ENCODE data around the gene DAW1. TPM values are rescaled to one million over a fixed set of nuclear protein-coding genes. Genes with fewer than 3 reads are reported as not detected.

Gene DAW1
- total RNA-seq, 1 experiment from 2014 or later = 0.20 TPM

DNA sequence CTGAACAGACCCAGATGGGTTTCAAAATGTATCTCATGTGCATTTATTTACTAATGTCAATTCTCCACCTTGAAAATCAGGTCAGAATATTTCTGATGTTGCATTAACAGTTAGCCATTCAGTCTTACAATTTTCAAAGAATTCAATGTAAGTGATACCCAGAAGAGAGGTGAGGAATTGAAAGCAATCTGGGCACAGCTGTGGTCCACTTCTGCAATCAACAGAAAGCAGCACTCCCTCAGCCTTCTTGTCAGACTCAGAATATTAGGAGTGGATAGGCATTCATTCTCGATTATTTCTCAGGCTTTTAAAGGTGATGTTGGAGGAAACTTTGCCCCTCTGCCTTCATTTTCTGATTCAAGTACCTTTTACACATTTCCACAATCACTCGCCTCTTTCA is 42.1 kb upstream of the DAW1 start (continued):
- TF ChIP-seq ZNF274 (IDR thresholded peaks at IDR 0.05; ENCODE audit: low read depth, low read length) = no peak
- TF ChIP-seq, protein P1, sequence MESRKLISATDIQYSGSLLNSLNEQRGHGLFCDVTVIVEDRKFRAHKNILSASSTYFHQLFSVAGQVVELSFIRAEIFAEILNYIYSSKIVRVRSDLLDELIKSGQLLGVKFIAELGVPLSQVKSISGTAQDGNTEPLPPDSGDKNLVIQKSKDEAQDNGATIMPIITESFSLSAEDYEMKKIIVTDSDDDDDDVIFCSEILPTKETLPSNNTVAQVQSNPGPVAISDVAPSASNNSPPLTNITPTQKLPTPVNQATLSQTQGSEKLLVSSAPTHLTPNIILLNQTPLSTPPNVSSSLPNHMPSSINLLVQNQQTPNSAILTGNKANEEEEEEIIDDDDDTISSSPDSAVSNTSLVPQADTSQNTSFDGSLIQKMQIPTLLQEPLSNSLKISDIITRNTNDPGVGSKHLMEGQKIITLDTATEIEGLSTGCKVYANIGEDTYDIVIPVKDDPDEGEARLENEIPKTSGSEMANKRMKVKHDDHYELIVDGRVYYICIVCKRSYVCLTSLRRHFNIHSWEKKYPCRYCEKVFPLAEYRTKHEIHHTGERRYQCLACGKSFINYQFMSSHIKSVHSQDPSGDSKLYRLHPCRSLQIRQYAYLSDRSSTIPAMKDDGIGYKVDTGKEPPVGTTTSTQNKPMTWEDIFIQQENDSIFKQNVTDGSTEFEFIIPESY (IDR thresholded peaks at IDR 0.05; ENCODE audit: extremely low read depth, insufficient replicate concordance, low read length) = no peak

DNA sequence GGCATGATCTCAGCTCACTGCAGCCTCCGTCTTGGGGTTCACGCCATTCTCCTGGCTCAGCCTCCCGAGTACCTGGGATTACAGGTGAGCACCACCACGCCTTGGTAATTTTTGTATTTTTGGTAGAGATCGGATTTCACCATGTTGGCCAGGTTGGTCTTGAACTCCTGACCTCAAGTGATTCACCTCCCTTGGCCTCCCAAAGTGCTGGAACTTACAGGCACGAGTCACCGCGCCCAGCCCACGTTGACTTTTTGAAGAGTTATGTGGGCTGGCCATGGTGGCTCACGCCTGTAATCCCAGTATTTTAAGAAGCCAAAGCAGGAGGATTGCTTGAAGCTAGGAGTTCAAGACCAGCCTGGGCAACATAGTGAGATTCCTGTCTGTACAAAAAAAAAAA is 37.0 kb upstream of the DAW1 start:
- Histone ChIP-seq H3K27me3 (ENCODE audit: insufficient read depth, low read length) (no peaks in the 10 kb centered on the region), H4K20me1 (ENCODE audit: insufficient read depth) (no peaks in the 10 kb centered on the region), H3K4me2 (ENCODE audit: low read length) (peak overlapping the region; percentile 55), H2AFZ (ENCODE audit: low read depth, low read length, poor library complexity, severe bottlenecking) (peak overlapping the region; percentile 81), H3K4me1 (ENCODE audit: control insufficient read depth in 1 of 2, insufficient read depth in 2 of 2, low read length in 2 of 2) (peaks cover 3 to 16% of the 10 kb centered on the region in 2 experiments; a peak in 3 of 4 replicates), H3K9me3 (ENCODE audit: control insufficient read depth in 1 of 2, insufficient read depth in 1 of 2, low read depth in 1 of 2, low read length in 2 of 2) (no peaks in the 10 kb centered on the region), H3K79me2 (ENCODE audit: insufficient read depth, low read length) (no peaks in the 10 kb centered on the region), H3K9me2 (ENCODE audit: insufficient read depth) (no peaks in the 10 kb centered on the region), H3K36me3 (ENCODE audit: control insufficient read depth in 1 of 2, insufficient read depth in 2 of 2, low read length in 2 of 2) (no peaks in the 10 kb centered on the region), H3K27ac (ENCODE audit: low read depth, low read length) (no peak overlapping the region), H3K9ac (ENCODE audit: low read length) (no peak overlapping the region), H3K4me3 (replicated peaks in 1 of 2; ENCODE audit: low read depth in 1 of 2, low read length in 2 of 2) (no peak overlapping the region; a peak in 1 of 4 replicates)
- ChIA-PET POLR2A (no interaction called here), CTCF (no interaction called here), RAD21 (ENCODE audit: low non-redundant PET in 1 of 2, low total read pairs in 2 of 2, uncharacterized antibody in 2 of 2, unreplicated experiment in 2 of 2) (no interaction called here)
- BruUV-seq (replicated peaks) = no TSS peak
- intact Hi-C loops (cut with micrococcal nuclease) = no loop called here
- ATAC-seq = peak; percentile 72
- DNase-seq (ENCODE audit: low read depth, low spot score) = peak; percentile 34
- no peak for TF ChIP-seq CEBPB (IDR thresholded peaks at IDR 0.05; ENCODE audit: low read depth)
- TF ChIP-seq SP1 (IDR thresholded peaks at IDR 0.05; ENCODE audit: low read depth) = no peak
- no peak for TF ChIP-seq EZH2 (IDR thresholded peaks at IDR 0.05)
- no peak for TF ChIP-seq POLR2AphosphoS5 (IDR thresholded peaks at IDR 0.05; ENCODE audit: low read depth, low read length)
- TF ChIP-seq YY1 (IDR thresholded peaks at IDR 0.05; ENCODE audit: extremely low read depth, insufficient replicate concordance, low read depth, low read length) = no peak
- TF ChIP-seq, protein P2, sequence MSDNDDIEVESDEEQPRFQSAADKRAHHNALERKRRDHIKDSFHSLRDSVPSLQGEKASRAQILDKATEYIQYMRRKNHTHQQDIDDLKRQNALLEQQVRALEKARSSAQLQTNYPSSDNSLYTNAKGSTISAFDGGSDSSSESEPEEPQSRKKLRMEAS (IDR thresholded peaks at IDR 0.05) = peak; percentile 48; the same call in 1 of the 2 replicates
- no peak for TF ChIP-seq ELF1 (IDR thresholded peaks at IDR 0.05; ENCODE audit: borderline replicate concordance, low read depth)
- peak; percentile 67; the same call in 1 of the 2 replicates for TF ChIP-seq CBX3 (IDR thresholded peaks at IDR 0.05; ENCODE audit: low read depth)
- no peak for TF ChIP-seq ZFX (IDR thresholded peaks at IDR 0.05)
